T-helper 2 cell treated with Interferon-gamma antibody and Interleukin-4, amounts not matched to agents 5 μg/mL and 100 μg/mL, for 36 hours (primary cell): ENCODE measurements around the gene NR1I3.

Source experiments
- DNase-seq: peaks from one replicate; pipeline ENCODE4 v3.0.0; 2021; ENCODE audit warnings: low spot score
- H3K27ac Mint-ChIP-seq: one replicate; pipeline ENCODE4 v1.8.0; 2021; ENCODE audit warnings: mild to moderate bottlenecking, mixed read lengths
- H3K27me3 Mint-ChIP-seq: one replicate; pipeline ENCODE4 v1.8.0; 2021; ENCODE audit warnings: low read depth, mixed read lengths
- H3K36me3 Mint-ChIP-seq: one replicate; pipeline ENCODE4 v1.8.0; 2021; ENCODE audit warnings: low read depth, mixed read lengths
- H3K4me1 Mint-ChIP-seq: one replicate; pipeline ENCODE4 v1.8.0; 2021; ENCODE audit warnings: low read depth, mixed read lengths
- H3K4me3 Mint-ChIP-seq: one replicate; pipeline ENCODE4 v1.8.0; 2022; ENCODE audit warnings: mild to moderate bottlenecking, moderate library complexity, mixed read lengths
- H3K9me3 Mint-ChIP-seq: one replicate; pipeline ENCODE4 v1.8.0; 2021; ENCODE audit warnings: mixed read lengths

NR1I3 gene, protein sequence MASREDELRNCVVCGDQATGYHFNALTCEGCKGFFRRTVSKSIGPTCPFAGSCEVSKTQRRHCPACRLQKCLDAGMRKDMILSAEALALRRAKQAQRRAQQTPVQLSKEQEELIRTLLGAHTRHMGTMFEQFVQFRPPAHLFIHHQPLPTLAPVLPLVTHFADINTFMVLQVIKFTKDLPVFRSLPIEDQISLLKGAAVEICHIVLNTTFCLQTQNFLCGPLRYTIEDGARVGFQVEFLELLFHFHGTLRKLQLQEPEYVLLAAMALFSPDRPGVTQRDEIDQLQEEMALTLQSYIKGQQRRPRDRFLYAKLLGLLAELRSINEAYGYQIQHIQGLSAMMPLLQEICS

DNA sequence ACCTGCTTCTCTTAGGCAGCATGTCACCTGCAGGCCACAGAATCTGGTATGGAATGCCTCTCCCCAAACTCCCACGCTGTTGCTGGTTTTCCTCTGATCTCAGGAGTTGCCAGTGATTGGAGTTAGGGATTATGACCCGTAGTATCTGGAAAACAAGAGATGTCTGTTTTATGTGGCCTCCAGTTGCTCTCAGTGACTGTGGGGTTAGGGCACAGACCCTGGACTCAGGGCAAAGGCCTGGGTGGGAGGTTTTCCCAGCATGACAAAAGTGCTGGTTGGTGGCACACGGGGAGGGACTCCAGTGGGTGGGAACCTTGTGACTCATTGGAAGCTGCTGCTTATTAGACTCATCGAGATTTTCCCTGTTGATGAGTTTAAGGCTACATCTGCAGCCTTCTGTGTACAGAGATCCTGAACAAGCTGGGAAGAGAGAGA lies at the start of gene NR1I3:
TSS of gene NR1I3 (minus strand) at position 165 of the 435 bp plus-strand sequence. CDS start 1,638 bp downstream, outside the sequence.
- Mint-ChIP-seq H3K4me1 (no peaks in the 10 kb centered on the region), H3K9me3 (no peaks in the 10 kb centered on the region), H3K27ac (no peak within 1 kb of the TSS), H3K27me3 (peaks cover 17% of the 10 kb centered on the region), H3K4me3 (no peak within 1 kb of the TSS), H3K36me3 (no peaks in the 10 kb centered on the region)
- DNase-seq = no peak

DNA sequence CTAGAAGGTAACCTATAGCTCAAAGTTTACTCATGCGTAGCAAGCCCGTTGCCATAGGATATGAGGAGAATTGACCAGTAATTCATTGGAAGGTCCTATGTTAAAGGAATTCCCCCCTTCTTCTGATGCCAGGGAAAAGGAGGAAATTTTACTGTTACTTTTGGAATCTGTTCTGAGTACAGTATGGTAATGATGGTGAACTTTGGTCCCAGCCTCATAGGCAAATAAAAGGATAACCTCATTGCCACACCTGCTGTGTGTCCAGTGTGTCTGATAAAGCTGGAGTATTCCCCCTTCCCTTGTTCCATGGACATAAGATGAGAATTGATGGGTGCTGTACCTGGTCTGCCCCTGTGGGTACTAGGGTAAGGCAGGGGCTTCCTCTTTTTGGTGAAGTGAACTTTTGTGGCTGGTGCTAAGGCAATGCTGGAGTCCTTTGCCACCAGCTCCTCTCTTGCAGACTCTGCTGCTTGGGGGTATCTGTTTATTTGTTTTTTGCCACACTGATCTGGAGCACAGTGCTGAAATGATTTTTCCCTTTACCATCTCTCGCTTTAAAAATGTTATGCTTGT lies 49.6 kb upstream of the NR1I3 start:
- no peaks in the 10 kb centered on the region for H3K9me3 Mint-ChIP-seq
- no peak overlapping the region for H3K4me3 Mint-ChIP-seq
- DNase-seq = no peak
- H3K4me1 Mint-ChIP-seq = no peaks in the 10 kb centered on the region
- no peak overlapping the region for H3K27ac Mint-ChIP-seq
- H3K36me3 Mint-ChIP-seq = no peaks in the 10 kb centered on the region
- H3K27me3 Mint-ChIP-seq = peaks cover 21% of the 10 kb centered on the region

DNA sequence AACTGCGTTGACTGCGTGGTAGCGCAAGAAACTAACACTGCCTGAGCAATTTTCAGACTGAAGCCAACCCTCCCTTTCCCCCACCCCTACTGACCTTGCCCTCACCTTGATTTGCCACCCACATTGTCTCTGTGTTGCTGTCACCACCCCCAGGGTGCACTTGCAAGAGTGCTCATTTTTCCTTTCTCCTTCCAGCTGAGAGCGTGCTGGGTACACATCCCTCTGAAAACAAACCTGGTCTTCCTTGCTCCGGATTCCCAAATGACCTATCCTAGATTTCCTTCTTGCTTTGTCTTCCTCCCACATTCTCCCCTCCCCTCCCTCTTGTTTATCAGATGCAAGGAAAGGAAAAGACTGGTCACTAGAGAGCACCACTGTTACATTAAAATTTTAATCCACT lies 47.5 kb upstream of the NR1I3 start:
- no peak overlapping the region for H3K27ac Mint-ChIP-seq
- H3K4me1 Mint-ChIP-seq = no peaks in the 10 kb centered on the region
- H3K4me3 Mint-ChIP-seq = no peak overlapping the region
- H3K36me3 Mint-ChIP-seq = no peaks in the 10 kb centered on the region
- DNase-seq = no peak
- H3K27me3 Mint-ChIP-seq = peaks cover 21% of the 10 kb centered on the region
- H3K9me3 Mint-ChIP-seq = no peaks in the 10 kb centered on the region

DNA sequence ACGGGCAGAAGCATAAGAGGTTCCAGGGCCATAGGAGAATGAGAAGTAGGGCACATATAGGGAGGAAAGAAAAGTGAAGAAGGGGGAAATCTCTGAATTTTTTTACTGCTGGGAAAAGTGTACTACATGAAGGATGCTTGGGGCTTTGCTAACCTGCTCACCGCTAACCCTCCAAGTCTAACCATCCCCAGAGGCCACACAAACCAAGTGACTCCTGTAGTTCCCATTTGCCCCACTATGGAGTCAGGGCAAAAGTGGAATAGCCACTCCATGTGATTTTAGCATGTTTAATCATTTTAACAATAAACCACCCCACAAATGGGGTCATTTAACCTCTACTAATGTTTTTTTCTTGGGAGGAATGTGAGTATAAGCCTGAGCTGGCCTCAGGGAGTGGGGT lies 47.1 kb upstream of the NR1I3 start:
- Mint-ChIP-seq H3K27ac (no peak overlapping the region), H3K36me3 (no peaks in the 10 kb centered on the region), H3K4me1 (no peaks in the 10 kb centered on the region), H3K9me3 (no peaks in the 10 kb centered on the region), H3K4me3 (no peak overlapping the region), H3K27me3 (peaks cover 24% of the 10 kb centered on the region)
- DNase-seq = no peak

DNA sequence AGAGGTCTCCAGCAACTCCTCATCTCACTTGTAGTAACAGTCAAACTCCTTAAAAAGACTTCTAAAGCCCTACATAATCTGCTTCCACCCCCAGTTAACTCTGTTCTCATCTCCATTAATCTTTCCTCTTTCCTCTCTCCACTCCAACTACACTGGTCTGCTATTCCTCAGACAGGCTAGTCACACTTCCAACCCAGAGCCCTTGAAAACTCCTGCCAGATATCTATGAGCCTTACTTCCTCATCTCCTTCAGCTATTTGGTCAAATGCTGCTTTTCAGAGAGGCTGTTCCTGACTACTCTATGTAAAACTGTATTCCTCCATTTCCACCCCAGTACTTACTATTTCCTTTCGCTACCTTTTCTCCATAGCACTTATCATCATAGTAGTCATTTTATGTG lies 45.0 kb upstream of the NR1I3 start:
- Mint-ChIP-seq H3K27ac (no peak overlapping the region), H3K4me1 (no peaks in the 10 kb centered on the region), H3K27me3 (peaks cover 36% of the 10 kb centered on the region), H3K36me3 (no peaks in the 10 kb centered on the region), H3K9me3 (no peaks in the 10 kb centered on the region), H3K4me3 (no peak overlapping the region)
- DNase-seq = no peak

DNA sequence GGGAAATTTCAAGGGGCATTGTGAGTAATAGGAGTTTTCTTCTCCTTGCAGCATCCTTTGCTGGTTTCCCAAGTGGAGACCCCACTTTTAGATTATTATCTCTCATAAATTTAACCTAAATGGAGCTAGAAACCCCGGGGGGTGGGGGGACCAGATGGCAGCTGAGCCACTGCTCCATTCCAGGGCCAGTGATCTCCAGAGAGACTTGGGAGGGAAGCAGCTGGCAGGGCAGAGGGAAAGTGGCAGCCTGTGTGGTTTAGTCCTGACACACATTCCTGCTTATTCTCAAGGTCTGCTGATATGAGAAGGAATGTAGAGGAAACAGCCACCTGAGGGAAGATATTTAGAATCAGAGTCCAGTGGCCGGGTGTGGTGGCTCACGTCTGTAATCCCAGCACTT lies 36.9 kb upstream of the NR1I3 start:
- no peaks in the 10 kb centered on the region for H3K36me3 Mint-ChIP-seq
- no peak for DNase-seq
- no peak overlapping the region for H3K4me3 Mint-ChIP-seq
- H3K4me1 Mint-ChIP-seq = no peaks in the 10 kb centered on the region
- H3K27ac Mint-ChIP-seq = no peak overlapping the region
- peaks cover 34% of the 10 kb centered on the region for H3K27me3 Mint-ChIP-seq
- H3K9me3 Mint-ChIP-seq = no peaks in the 10 kb centered on the region

DNA sequence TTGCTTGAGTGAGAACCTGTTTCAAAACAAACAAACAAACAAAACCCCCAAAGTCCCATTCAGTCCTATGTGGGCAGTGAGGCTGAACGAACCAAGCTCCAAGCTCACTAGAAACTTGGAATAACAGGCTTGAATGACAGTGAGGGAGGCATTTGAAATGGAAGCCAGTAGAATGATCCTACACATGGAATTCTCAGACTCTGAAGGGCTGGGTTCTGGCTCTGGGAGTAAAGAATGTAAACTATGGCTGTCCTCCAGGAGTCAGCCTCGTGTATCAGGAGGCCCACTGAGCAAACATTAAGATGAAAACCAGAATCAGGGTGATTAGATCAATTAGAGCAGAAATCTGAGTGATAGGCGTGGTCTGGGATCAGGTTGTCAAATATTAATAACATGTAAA lies 35.4 kb upstream of the NR1I3 start:
- H3K4me1 Mint-ChIP-seq = no peaks in the 10 kb centered on the region
- H3K27ac Mint-ChIP-seq = no peak overlapping the region
- no peak for DNase-seq
- no peak overlapping the region for H3K4me3 Mint-ChIP-seq
- no peaks in the 10 kb centered on the region for H3K36me3 Mint-ChIP-seq
- H3K27me3 Mint-ChIP-seq = peaks cover 24% of the 10 kb centered on the region
- no peaks in the 10 kb centered on the region for H3K9me3 Mint-ChIP-seq

DNA sequence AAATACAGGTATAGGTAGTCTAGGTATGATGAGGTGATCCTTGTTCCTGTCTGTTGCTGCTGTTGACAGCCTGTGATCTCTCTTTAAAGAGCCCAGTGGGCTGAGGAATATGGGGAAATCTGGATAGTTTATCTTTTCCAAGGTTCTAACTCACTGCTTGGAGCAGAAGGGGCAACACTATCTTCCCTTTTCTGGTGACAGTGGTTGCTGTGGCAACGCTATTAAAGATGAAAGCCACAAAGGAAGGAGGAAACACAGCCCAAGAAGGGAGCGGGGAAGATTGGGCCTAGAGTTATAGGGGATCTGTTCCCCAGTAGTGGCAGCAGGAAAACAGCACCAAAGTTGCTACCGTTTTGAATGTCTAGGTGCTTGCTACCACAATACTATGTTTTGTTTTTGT lies 29.3 kb upstream of the NR1I3 start:
- no peak for DNase-seq
- Mint-ChIP-seq H3K4me3 (no peak overlapping the region), H3K27me3 (peaks cover 9% of the 10 kb centered on the region), H3K36me3 (no peaks in the 10 kb centered on the region), H3K4me1 (peaks cover 3% of the 10 kb centered on the region), H3K27ac (no peak overlapping the region), H3K9me3 (no peaks in the 10 kb centered on the region)

DNA sequence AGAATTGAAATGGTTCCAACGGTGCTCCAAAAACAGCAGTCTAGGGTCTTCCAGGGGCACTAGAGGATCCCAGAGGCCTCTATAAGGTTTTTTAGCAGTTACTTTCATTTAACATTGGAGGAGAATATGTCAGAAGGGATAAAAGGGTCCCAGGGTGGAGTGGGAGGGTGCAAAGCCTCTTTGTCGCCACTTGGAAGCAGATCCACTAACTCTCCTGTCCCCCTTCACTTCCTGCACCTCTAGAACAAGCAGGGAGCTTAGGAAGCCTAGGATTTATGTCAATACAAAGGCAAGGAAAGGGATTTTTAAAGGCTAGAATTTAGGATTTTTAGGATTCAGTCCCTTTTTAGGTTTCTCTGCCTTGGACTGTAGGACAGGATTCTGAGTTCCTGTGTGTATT lies 28.8 kb upstream of the NR1I3 start:
- no peaks in the 10 kb centered on the region for H3K36me3 Mint-ChIP-seq
- H3K27ac Mint-ChIP-seq = no peak overlapping the region
- H3K4me1 Mint-ChIP-seq = peaks cover 3% of the 10 kb centered on the region
- no peaks in the 10 kb centered on the region for H3K9me3 Mint-ChIP-seq
- DNase-seq = no peak
- H3K27me3 Mint-ChIP-seq = peaks cover 11% of the 10 kb centered on the region
- no peak overlapping the region for H3K4me3 Mint-ChIP-seq

DNA sequence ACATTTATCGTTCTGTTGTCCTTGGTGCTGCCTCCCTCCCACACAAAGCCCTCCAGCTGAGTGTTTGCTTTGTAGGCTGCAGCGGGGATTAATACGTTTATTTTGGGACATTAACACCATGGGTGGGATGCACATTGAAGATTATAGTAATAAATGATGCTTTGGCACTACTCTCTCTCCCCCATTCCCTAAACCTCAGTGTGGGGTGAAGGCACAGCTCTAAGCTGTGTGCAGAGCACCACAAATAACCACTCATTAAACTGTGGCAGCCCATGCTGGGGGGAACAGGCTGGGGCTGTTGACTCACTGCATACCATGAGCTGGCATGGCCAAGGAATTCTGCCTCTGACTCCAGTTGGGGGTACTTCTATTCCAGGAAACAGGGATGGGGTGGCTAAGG lies 28.2 kb upstream of the NR1I3 start:
- Mint-ChIP-seq H3K4me3 (no peak overlapping the region), H3K9me3 (no peaks in the 10 kb centered on the region), H3K27me3 (peaks cover 15% of the 10 kb centered on the region), H3K36me3 (no peaks in the 10 kb centered on the region), H3K27ac (no peak overlapping the region), H3K4me1 (peaks cover 3% of the 10 kb centered on the region)
- no peak for DNase-seq

DNA sequence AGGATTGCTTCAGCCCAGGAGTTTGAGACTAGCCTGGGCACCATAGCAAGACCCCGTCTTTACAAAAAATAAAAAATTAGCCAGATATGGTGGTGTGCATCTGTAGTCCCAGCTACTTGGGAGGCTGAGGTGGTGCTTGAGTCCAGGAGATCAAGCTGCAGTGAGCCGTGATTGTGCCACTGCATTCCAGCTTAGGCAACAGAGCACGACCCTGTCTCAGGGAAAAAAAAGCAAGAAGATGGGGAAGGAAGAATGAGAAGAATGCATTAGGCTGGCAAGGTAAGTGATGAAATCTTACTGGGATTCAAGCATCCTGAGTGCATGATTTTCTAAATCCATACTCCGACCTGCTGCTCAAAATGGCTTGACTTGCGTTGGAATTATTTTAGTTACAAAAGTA lies 27.3 kb upstream of the NR1I3 start:
- H3K9me3 Mint-ChIP-seq = no peaks in the 10 kb centered on the region
- no peak for DNase-seq
- H3K36me3 Mint-ChIP-seq = no peaks in the 10 kb centered on the region
- peaks cover 23% of the 10 kb centered on the region for H3K27me3 Mint-ChIP-seq
- no peak overlapping the region for H3K4me3 Mint-ChIP-seq
- H3K4me1 Mint-ChIP-seq = peaks cover 3% of the 10 kb centered on the region
- no peak overlapping the region for H3K27ac Mint-ChIP-seq

DNA sequence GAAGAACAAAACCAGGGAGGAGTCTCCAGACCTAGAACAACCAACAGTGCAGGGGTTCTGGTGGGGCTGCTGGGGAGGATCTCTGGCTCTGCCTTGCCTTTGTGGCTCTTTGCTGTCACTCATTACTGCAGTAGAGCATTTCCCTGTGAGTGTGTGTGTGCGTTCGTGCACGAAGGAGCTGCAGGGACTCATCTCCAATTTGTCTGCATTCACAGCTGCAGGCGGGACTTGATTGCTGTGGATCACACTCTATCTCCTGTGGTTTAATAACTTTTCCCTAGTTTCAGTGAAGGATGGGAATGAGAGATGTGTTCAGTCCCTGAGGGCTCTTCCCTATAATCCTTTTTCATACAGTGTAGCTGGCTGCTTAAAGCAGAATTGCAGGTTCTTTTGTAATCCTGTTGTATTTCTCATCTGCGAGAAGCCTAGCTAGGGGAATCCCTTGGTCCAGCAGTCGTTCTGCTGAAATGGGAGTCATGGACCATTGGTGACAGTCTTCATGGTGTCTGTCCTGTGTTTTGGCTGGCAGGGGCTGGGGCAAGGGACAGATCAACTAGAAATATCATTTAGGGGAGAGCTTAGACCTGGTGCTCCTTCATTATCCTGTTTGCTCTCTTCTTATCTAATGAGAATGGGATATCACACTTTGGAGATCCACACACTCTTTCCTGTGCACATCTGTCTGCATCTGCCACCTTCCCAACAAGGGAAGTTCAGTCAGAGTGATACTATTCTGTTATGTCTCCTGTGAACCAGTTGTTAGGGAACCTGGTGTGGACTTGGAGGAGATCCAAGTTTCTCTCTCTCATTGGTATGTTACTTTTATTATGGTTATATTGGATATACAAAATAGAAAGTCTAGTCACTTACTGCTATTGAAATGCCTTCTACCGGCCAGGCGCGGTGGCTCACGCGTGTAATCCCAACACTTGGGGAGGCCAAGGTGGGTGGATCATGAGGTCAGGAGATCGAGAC lies 23.5 kb upstream of the NR1I3 start:
- peaks cover 49% of the 10 kb centered on the region for H3K27me3 Mint-ChIP-seq
- DNase-seq = no peak
- peaks cover 14% of the 10 kb centered on the region for H3K9me3 Mint-ChIP-seq

DNA sequence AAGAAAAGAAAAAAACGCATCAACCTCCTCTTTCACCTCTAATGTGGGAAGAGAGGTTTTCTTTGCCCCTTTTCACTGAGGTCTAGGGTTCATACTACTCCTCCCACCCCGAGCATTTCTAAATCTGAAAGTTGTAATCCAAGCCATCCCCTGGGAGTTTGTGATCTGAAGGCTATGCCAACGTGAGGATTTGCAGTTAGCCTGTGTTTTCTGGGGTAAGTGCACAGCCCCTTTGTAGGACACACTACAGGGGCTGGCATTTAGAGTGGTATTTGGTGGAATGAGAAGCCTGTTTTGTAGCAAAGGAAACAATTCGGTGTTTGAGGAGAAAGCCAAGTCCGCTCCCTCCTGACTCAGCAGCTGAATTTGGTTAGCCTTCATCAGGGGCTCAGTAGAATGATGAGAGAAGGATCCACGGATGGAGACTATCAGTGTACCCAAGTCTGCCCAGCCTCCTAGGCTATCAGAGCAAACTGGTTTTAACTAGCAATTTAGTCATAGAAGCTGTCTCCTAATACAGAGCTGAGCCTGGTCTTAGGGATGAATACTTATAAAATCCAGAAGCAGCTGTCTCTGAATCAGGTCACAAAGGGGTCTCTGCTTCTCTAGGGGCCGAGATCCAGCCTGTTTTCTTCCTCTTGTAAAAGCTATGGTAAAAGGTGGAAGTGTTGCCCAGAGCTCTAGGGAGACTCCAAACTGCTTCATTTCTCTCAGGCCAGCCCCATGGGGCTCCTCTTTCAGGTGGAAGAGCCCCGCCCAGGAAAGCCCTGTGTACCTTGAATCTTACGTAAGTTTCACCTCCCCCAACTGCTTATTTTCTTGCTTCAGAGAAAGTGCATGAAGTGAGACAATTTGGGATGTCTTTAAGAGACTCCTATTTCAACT lies 22.6 kb upstream of the NR1I3 start:
- H3K27ac Mint-ChIP-seq = no peak overlapping the region
- H3K9me3 Mint-ChIP-seq = peaks cover 23% of the 10 kb centered on the region
- DNase-seq = no peak
- peaks cover 5% of the 10 kb centered on the region for H3K36me3 Mint-ChIP-seq
- H3K27me3 Mint-ChIP-seq = peaks cover 49% of the 10 kb centered on the region
- H3K4me3 Mint-ChIP-seq = no peak overlapping the region
- peaks cover 6% of the 10 kb centered on the region for H3K4me1 Mint-ChIP-seq

More for the DNA sequence above, 23.5 kb upstream of the NR1I3 start:
- peaks cover 6% of the 10 kb centered on the region for H3K4me1 Mint-ChIP-seq
- H3K27ac Mint-ChIP-seq = no peak overlapping the region
- no peak overlapping the region for H3K4me3 Mint-ChIP-seq
- H3K36me3 Mint-ChIP-seq = peaks cover 4% of the 10 kb centered on the region
